Measurements from ENCODE around the gene FHIT. TPM values are rescaled to one million over a fixed set of nuclear protein-coding genes. Genes with fewer than 3 reads are reported as not detected.

FHIT gene
- total and polyA plus RNA-seq, 10 of the 15 experiments (the other 5 are each of a cell fraction or from before 2014, with no cell fraction given), result 4.2 to 14.9 (median 9.4) TPM

GRCh38 chr3:60023189-60023588, 1228.1 kb downstream of the FHIT start (continued):
- no peak for TF ChIP-seq CUX1 (IDR thresholded peaks at IDR 0.05; ENCODE audit: insufficient replicate concordance, low read depth, low read length)
- TF ChIP-seq EGR1 (IDR thresholded peaks at IDR 0.05; ENCODE audit: borderline replicate concordance in 1 of 2, low read depth in 2 of 2, low read length in 2 of 2), result no peak
- TF ChIP-seq BCLAF1 (IDR thresholded peaks at IDR 0.05), result no peak
- no peak for TF ChIP-seq CEBPB (IDR thresholded peaks at IDR 0.05; ENCODE audit: borderline replicate concordance in 1 of 2, low read depth in 2 of 2, low read length in 2 of 2)
- TF ChIP-seq, protein P1, sequence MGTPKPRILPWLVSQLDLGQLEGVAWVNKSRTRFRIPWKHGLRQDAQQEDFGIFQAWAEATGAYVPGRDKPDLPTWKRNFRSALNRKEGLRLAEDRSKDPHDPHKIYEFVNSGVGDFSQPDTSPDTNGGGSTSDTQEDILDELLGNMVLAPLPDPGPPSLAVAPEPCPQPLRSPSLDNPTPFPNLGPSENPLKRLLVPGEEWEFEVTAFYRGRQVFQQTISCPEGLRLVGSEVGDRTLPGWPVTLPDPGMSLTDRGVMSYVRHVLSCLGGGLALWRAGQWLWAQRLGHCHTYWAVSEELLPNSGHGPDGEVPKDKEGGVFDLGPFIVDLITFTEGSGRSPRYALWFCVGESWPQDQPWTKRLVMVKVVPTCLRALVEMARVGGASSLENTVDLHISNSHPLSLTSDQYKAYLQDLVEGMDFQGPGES (IDR thresholded peaks at IDR 0.05), result no peak
- TF ChIP-seq ZBTB11 (CRISPR knock-in tag; IDR thresholded peaks at IDR 0.05), result no peak
